ENCODE data around the gene KCNH2. TPM values are rescaled to one million over a fixed set of nuclear protein-coding genes. Genes with fewer than 3 reads are reported as not detected.

KCNH2 gene
- total RNA-seq, 1 experiment from 2014 or later = 1.8 TPM

DNA sequence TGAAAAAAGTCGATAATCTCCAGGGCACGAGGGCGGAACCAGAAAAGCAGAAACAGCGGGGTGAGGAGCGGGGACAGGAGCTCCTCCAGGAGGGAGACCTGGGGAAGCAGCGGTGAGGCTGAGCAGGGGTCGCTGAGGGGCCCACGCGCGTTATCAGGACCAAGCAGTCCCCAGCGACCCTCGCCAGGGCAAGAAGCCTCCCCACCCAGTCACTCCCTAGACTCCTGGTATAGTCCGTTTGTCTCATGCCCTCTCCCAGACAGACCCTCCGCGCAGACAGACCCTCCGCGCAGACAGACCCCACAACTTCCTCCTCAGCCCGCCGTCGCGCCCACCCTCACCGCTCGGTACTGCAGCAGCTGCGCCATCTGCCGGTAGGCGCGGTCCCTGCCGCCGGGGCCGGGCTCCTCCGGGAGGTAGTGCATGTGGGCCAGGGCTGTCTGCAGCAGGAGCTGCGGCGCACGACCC lies 39.9 kb upstream of the KCNH2 start:
- DNase-seq (ENCODE audit: low read depth, low spot score) (no peak), ATAC-seq (peak; percentile 88)
- CTCF ChIA-PET = interaction anchor here (0.5 to 2.6 kb wide), 7 partner anchors 8 to 91 kb away, joined by 3 to 12 read pairs (median 4); partner anchors contain the start of gene ABCB8
- no peaks in the 10 kb centered on the region for H3K9me3 ChIP-seq (ENCODE audit: control insufficient read depth, insufficient read depth, low read depth, low read length)
- no peak overlapping the region for H3K27ac ChIP-seq (ENCODE audit: low read length)
- no peaks in the 10 kb centered on the region for H3K36me3 ChIP-seq (ENCODE audit: control insufficient read depth, insufficient read depth, low read length)
- TF ChIP-seq POLR2AphosphoS5 (IDR thresholded peaks at IDR 0.05; ENCODE audit: low read depth, low read length) = no peak
- TF ChIP-seq TCF7L2 (IDR thresholded peaks at IDR 0.05; ENCODE audit: low read depth, low read length) = no peak
- no peak for TF ChIP-seq SIN3A (IDR thresholded peaks at IDR 0.05; ENCODE audit: borderline replicate concordance, insufficient read depth, low read depth, low read length)
- 0 out of 4 replicates have a peak, but pooled peaks of 1 of the 2 experiments have one; percentile 14 for TF ChIP-seq REST (IDR thresholded peaks at IDR 0.05; ENCODE audit: insufficient read depth in 1 of 2, low read depth in 2 of 2, low read length in 1 of 2)
- TF ChIP-seq, protein P1, sequence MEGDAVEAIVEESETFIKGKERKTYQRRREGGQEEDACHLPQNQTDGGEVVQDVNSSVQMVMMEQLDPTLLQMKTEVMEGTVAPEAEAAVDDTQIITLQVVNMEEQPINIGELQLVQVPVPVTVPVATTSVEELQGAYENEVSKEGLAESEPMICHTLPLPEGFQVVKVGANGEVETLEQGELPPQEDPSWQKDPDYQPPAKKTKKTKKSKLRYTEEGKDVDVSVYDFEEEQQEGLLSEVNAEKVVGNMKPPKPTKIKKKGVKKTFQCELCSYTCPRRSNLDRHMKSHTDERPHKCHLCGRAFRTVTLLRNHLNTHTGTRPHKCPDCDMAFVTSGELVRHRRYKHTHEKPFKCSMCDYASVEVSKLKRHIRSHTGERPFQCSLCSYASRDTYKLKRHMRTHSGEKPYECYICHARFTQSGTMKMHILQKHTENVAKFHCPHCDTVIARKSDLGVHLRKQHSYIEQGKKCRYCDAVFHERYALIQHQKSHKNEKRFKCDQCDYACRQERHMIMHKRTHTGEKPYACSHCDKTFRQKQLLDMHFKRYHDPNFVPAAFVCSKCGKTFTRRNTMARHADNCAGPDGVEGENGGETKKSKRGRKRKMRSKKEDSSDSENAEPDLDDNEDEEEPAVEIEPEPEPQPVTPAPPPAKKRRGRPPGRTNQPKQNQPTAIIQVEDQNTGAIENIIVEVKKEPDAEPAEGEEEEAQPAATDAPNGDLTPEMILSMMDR (IDR thresholded peaks at IDR 0.05) = peak; percentile 99
- H3K4me3 ChIP-seq (ENCODE audit: low read depth in 2 of 2, low read length in 2 of 2) = peak overlapping the region; percentile 7 to 52; a peak in 3 of 4 replicates
- POLR2A ChIA-PET = no interaction called here
- BruUV-seq (replicated peaks) = no TSS peak
- intact Hi-C loops (cut with micrococcal nuclease; ENCODE audit: unreplicated experiment) = loop anchor here (5.0 kb wide), 1 partner anchor 56 kb away; no protein-coding TSS in a partner anchor
- H3K4me1 ChIP-seq (ENCODE audit: control insufficient read depth, insufficient read depth, low read length) = peaks cover 8% of the 10 kb centered on the region; the same call in 1 of the 2 replicates
- in situ Hi-C loops (cut with HindIII; ENCODE audit: low pct_unique_long_range_greater_than_20kb, low sequenced_read_pairs) = no loop called here
- no peaks in the 10 kb centered on the region for H3K27me3 ChIP-seq (ENCODE audit: control insufficient read depth, insufficient read depth, low read length)

DNA sequence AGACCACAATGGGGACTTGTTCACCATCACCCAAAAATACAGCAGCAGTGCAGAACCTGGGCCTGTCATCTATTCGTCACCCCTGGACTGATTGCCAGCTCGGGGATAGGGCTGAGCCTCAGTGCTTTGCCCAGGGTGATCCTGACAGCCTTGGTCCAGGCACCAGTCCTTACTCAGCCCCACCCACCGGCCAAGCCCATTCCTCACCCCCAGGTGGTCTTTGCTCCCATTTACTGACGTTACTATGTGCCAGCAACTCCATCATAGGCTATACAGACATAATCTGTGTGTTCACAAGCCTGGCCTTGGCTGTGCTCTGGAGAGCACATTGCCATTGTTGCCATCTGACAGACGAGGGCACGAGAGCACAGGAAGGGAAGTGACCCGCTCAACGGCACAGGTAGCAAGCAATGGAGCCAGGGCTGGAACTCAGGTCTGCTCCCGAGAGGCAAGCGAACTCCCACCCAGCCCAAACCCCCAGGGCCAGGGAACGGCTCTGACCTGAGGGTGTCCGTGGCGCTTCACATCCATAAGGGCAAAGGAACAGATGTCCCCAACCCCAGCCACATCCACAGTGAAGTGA lies 39.3 kb upstream of the KCNH2 start:
- Histone ChIP-seq H3K9me3 (ENCODE audit: control insufficient read depth, insufficient read depth, low read depth, low read length) (no peaks in the 10 kb centered on the region), H3K36me3 (ENCODE audit: control insufficient read depth, insufficient read depth, low read length) (no peaks in the 10 kb centered on the region), H3K4me1 (ENCODE audit: control insufficient read depth, insufficient read depth, low read length) (peaks cover 8% of the 10 kb centered on the region; the same call in 1 of the 2 replicates), H3K27me3 (ENCODE audit: control insufficient read depth, insufficient read depth, low read length) (no peaks in the 10 kb centered on the region), H3K27ac (ENCODE audit: low read length) (no peak overlapping the region), H3K4me3 (ENCODE audit: low read depth in 2 of 2, low read length in 2 of 2) (peak overlapping the region; percentile 7 to 52; a peak in 3 of 4 replicates)
- ChIA-PET POLR2A (no interaction called here), CTCF (interaction anchor here (0.5 to 2.6 kb wide), 3 partner anchors 7 to 91 kb away, joined by 4 to 12 read pairs (median 11); no protein-coding TSS in a partner anchor)
- TF ChIP-seq SIN3A (IDR thresholded peaks at IDR 0.05; ENCODE audit: borderline replicate concordance, insufficient read depth, low read depth, low read length) = no peak
- no peak for TF ChIP-seq POLR2AphosphoS5 (IDR thresholded peaks at IDR 0.05; ENCODE audit: low read depth, low read length)
- no peak for TF ChIP-seq TCF7L2 (IDR thresholded peaks at IDR 0.05; ENCODE audit: low read depth, low read length)
- TF ChIP-seq, protein P1 (IDR thresholded peaks at IDR 0.05) = no peak
- peak; percentile 35; the same call in 1 of the 2 replicates for ATAC-seq
- no TSS peak for BruUV-seq (replicated peaks)
- intact Hi-C loops (cut with micrococcal nuclease; ENCODE audit: unreplicated experiment) (loop anchor here (5.0 kb wide), 1 partner anchor 55 kb away; no protein-coding TSS in a partner anchor), in situ Hi-C loops (cut with HindIII; ENCODE audit: low pct_unique_long_range_greater_than_20kb, low sequenced_read_pairs) (no loop called here)
- DNase-seq (ENCODE audit: low read depth, low spot score) = no peak
